HepG2 (cell line): Measurements from ENCODE around the gene C20orf204. TPM values are rescaled to one million over a fixed set of nuclear protein-coding genes. Genes with fewer than 3 reads are reported as not detected.
A peak's percentile ranks its signal among the peaks of the same experiment; 100 is the strongest.

Experiments
- EZH2 ChIP-seq: conservative IDR thresholded peaks from 2 replicates; pipeline ENCODE4 v1.6.1; 2012; ENCODE audit warnings: mild to moderate bottlenecking, low read depth, low read length, moderate library complexity
- FOXK1 ChIP-seq: sonication (generic); formaldehyde crosslinking; IDR thresholded peaks from 2 replicates; pipeline ENCODE4 v1.4.0; 2020; ENCODE audit warnings: low read depth, missing genetic modification reagents, borderline replicate concordance
- GZF1 ChIP-seq: sonication (generic); formaldehyde crosslinking; IDR thresholded peaks from 2 replicates; pipeline ENCODE4 v1.5.1; 2020; ENCODE audit warnings: mild to moderate bottlenecking, missing genetic modification reagents
- HMGA1 ChIP-seq: sonication (generic); formaldehyde crosslinking; conservative IDR thresholded peaks from 2 replicates; pipeline ENCODE4 v1.4.0; 2020; ENCODE audit warnings: missing genetic modification reagents
- KLF13 ChIP-seq: sonication (generic); formaldehyde crosslinking; IDR thresholded peaks from 2 replicates; pipeline ENCODE4 v1.4.0; 2020; ENCODE audit warnings: mild to moderate bottlenecking, missing genetic modification reagents
- RBM39 ChIP-seq: fragments of 200-400 bp; formaldehyde crosslinking; IDR thresholded peaks from one replicate; pipeline ENCODE4 v1.6.1; 2018; ENCODE audit warnings: antibody characterized with exemption, mild to moderate bottlenecking, low read depth, low read length; ENCODE audit not compliant: poor library complexity, severe bottlenecking
- SNRNP70 ChIP-seq: fragments of 200-400 bp; formaldehyde crosslinking; IDR thresholded peaks from 2 replicates; pipeline ENCODE4 v1.6.1; 2017; ENCODE audit warnings: mild to moderate bottlenecking, low read depth, low read length, moderate library complexity
- TRIM24 ChIP-seq: sonication (generic); formaldehyde crosslinking; IDR thresholded peaks from 2 replicates; pipeline ENCODE4 v1.8.0; 2022; ENCODE audit warnings: mild to moderate bottlenecking, missing genetic modification reagents
- TSC22D2 ChIP-seq: sonication (generic); formaldehyde crosslinking; IDR thresholded peaks from 2 replicates; pipeline ENCODE4 v1.5.1; 2020; ENCODE audit warnings: missing genetic modification reagents, mild to moderate bottlenecking, borderline replicate concordance
- ZNF530 ChIP-seq: sonication (generic); formaldehyde crosslinking; IDR thresholded peaks from 2 replicates; pipeline ENCODE4 v1.5.0; 2020; ENCODE audit warnings: low read depth, mild to moderate bottlenecking, missing genetic modification reagents
- ZNF619 ChIP-seq: sonication (generic); formaldehyde crosslinking; IDR thresholded peaks from 2 replicates; pipeline ENCODE4 v1.4.0; 2020; ENCODE audit warnings: mild to moderate bottlenecking, missing genetic modification reagents
- ZNF746 ChIP-seq: sonication (generic); formaldehyde crosslinking; IDR thresholded peaks from 2 replicates; pipeline ENCODE4 v1.8.0; 2022; ENCODE audit warnings: mild to moderate bottlenecking, missing genetic modification reagents
- polyA plus RNA-seq, 8 experiments: library from polyadenylated mRNA; depleted of rRNA in 3 of 8; stranded (reverse) in 7 of 8; unstranded in 1 of 8; fragments of >200 nt; fragmentation: Illumina TruSeq in 4 of 8; extraction: Trizol in 4 of 8; gene quantifications; 2 replicates each; pipeline versions ENCODE4 v1.2.1 to v1.2.3, GENCODE V29; 2011 to 2016; ENCODE audit warnings: low read depth in 4 of 8, missing spikeins in 1 of 8, mixed read lengths in 1 of 8; ENCODE audit not compliant: insufficient read depth in 1 of 8
- total RNA-seq, 5 experiments: library from RNA; depleted of rRNA; stranded (reverse); fragments of >200 nt; fragmentation: Illumina TruSeq; extraction: Trizol; gene quantifications; 2 replicates each; pipeline ENCODE4 v1.2.3, GENCODE V29; 2016; ENCODE audit warnings: low read depth in 1 of 5
- TF ChIP-seq, protein P1 (sequence below), 2 experiments: sonication (generic) in 1 of 2; formaldehyde crosslinking in 1 of 2; IDR thresholded peaks; 2 replicates each; pipeline versions ENCODE4 v1.6.1 to v1.9.0; 2014 to 2022; ENCODE audit warnings: antibody characterized with exemption in 1 of 2, borderline replicate concordance in 1 of 2, inconsistent platforms in 1 of 2, low read depth in 1 of 2, missing genetic modification reagents in 1 of 2
- TF ChIP-seq, protein P2 (sequence below): sonication (generic); formaldehyde crosslinking; IDR thresholded peaks from 2 replicates; pipeline ENCODE4 v1.5.0; 2020; ENCODE audit warnings: missing genetic modification reagents, mild to moderate bottlenecking, borderline replicate concordance
- TF ChIP-seq, protein P3 (sequence below): sonication (generic); formaldehyde crosslinking; IDR thresholded peaks from 2 replicates; pipeline ENCODE4 v1.4.0; 2020; ENCODE audit warnings: missing genetic modification reagents, mild to moderate bottlenecking, borderline replicate concordance
- TF ChIP-seq, protein P4 (sequence below): sonication (generic); formaldehyde crosslinking; conservative IDR thresholded peaks from 2 replicates; pipeline ENCODE4 v1.4.0; 2020; ENCODE audit warnings: missing genetic modification reagents

C20orf204 gene
- total and polyA plus RNA-seq, 2 of the 13 experiments (the other 11 are each of a cell fraction or from before 2014, with no cell fraction given): 22.1 to 80.0 TPM

DNA sequence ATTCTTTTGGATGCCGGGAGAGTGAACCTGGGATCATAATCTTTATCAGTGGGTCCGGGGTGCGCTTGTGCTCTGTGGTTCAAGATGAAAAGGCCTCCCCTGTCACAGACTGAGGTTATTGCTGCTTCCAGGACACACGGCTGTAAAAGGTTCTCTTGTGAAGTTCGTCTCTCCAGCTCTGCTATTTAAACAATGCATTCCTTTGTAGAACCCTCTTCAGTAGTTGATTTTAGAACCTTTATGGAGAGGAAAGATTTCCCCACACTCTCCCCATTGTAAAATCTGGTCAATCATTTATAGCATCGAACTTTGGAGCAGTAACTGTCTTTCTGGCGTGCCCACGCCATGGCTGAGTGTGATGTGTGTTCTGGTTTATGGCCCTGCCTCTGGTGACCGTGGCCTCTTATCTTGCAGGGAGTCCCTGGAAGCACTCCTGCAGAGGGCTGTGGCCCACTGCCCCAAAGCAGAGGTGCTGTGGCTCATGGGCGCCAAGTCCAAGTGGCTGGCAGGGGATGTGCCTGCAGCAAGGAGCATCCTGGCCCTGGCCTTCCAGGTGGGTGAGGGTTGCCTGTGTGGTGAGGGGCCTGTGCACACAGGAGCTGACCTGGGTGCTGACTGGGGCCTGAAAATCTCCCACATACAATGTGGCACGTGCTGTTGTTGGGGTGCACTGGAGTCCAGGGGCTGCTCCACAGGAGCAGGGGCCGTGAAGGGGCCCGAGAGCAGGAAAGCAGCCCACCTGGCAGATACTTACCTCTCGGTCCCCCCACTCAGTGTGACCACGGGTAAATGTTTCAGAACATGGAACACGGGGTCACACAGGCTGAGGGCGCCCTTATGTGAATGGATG, 11.6 kb upstream of the C20orf204 start (continued):
- TF ChIP-seq, protein P1, sequence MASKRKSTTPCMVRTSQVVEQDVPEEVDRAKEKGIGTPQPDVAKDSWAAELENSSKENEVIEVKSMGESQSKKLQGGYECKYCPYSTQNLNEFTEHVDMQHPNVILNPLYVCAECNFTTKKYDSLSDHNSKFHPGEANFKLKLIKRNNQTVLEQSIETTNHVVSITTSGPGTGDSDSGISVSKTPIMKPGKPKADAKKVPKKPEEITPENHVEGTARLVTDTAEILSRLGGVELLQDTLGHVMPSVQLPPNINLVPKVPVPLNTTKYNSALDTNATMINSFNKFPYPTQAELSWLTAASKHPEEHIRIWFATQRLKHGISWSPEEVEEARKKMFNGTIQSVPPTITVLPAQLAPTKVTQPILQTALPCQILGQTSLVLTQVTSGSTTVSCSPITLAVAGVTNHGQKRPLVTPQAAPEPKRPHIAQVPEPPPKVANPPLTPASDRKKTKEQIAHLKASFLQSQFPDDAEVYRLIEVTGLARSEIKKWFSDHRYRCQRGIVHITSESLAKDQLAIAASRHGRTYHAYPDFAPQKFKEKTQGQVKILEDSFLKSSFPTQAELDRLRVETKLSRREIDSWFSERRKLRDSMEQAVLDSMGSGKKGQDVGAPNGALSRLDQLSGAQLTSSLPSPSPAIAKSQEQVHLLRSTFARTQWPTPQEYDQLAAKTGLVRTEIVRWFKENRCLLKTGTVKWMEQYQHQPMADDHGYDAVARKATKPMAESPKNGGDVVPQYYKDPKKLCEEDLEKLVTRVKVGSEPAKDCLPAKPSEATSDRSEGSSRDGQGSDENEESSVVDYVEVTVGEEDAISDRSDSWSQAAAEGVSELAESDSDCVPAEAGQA (IDR thresholded peaks at IDR 0.05; ENCODE audit: low read depth): 0 out of 2 replicates have a peak, but pooled peaks have one; percentile 46
- TF ChIP-seq, protein P1 (CRISPR knock-in tag; IDR thresholded peaks at IDR 0.05; ENCODE audit: borderline replicate concordance): no peak
- TF ChIP-seq, protein P2, sequence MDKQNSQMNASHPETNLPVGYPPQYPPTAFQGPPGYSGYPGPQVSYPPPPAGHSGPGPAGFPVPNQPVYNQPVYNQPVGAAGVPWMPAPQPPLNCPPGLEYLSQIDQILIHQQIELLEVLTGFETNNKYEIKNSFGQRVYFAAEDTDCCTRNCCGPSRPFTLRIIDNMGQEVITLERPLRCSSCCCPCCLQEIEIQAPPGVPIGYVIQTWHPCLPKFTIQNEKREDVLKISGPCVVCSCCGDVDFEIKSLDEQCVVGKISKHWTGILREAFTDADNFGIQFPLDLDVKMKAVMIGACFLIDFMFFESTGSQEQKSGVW (CRISPR knock-in tag): no peak
- no peak for TF ChIP-seq EZH2
- peak; percentile 86 for TF ChIP-seq ZNF746
- TF ChIP-seq KLF13: 0 out of 2 replicates have a peak, but pooled peaks have one; percentile 76
- TF ChIP-seq ZNF530 (CRISPR knock-in tag): no peak
- no peak for TF ChIP-seq SNRNP70
- no peak for TF ChIP-seq TSC22D2 (CRISPR knock-in tag)
- peak; percentile 80; the same call in 1 of the 2 replicates for TF ChIP-seq GZF1 (CRISPR knock-in tag)
- no peak for TF ChIP-seq TRIM24
- 0 out of 2 replicates have a peak, but pooled peaks have one; percentile 74 for TF ChIP-seq HMGA1 (CRISPR knock-in tag)
- TF ChIP-seq, protein P3, sequence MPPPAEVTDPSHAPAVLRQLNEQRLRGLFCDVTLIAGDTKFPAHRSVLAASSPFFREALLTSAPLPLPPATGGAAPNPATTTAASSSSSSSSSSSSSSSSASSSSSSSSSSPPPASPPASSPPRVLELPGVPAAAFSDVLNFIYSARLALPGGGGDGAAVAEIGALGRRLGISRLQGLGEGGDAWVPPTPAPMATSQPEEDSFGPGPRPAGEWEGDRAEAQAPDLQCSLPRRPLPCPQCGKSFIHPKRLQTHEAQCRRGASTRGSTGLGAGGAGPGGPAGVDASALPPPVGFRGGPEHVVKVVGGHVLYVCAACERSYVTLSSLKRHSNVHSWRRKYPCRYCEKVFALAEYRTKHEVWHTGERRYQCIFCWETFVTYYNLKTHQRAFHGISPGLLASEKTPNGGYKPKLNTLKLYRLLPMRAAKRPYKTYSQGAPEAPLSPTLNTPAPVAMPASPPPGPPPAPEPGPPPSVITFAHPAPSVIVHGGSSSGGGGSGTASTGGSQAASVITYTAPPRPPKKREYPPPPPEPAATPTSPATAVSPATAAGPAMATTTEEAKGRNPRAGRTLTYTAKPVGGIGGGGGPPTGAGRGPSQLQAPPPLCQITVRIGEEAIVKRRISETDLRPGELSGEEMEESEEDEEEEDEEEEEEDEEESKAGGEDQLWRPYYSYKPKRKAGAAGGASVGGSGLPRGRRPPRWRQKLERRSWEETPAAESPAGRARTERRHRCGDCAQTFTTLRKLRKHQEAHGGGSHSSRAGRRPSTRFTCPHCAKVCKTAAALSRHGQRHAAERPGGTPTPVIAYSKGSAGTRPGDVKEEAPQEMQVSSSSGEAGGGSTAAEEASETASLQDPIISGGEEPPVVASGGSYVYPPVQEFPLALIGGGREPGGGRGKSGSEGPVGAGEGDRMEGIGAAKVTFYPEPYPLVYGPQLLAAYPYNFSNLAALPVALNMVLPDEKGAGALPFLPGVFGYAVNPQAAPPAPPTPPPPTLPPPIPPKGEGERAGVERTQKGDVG (CRISPR knock-in tag): no peak
- no peak for TF ChIP-seq RBM39
- no peak for TF ChIP-seq ZNF619 (CRISPR knock-in tag)
- TF ChIP-seq, protein P4, sequence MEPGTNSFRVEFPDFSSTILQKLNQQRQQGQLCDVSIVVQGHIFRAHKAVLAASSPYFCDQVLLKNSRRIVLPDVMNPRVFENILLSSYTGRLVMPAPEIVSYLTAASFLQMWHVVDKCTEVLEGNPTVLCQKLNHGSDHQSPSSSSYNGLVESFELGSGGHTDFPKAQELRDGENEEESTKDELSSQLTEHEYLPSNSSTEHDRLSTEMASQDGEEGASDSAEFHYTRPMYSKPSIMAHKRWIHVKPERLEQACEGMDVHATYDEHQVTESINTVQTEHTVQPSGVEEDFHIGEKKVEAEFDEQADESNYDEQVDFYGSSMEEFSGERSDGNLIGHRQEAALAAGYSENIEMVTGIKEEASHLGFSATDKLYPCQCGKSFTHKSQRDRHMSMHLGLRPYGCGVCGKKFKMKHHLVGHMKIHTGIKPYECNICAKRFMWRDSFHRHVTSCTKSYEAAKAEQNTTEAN (CRISPR knock-in tag): peak; percentile 85
- TF ChIP-seq FOXK1 (CRISPR knock-in tag): 0 out of 2 replicates have a peak, but pooled peaks have one; percentile 12
